Measurements from ENCODE around the gene ZBED4.
"Not testable (repeated sequence)": the region's sequence is repeated elsewhere in the genome, so short reads cannot be mapped to it uniquely, and the experiment has no call there.

Gene ZBED4

GRCh38 chr22:49847751-49848689 is 5.6 kb upstream of the ZBED4 start:
- DNase-seq: peak; percentile 48
- Mint-ChIP-seq H3K4me1 (peaks cover 5% of the 10 kb centered on the region), H3K27ac (no peak overlapping the region), H3K27me3 (ENCODE audit: low read depth, poor library complexity) (peaks cover 93% of the 10 kb centered on the region), H3K9me3 (no peaks in the 10 kb centered on the region), H3K36me3 (ENCODE audit: low read depth) (no peaks in the 10 kb centered on the region), H3K4me3 (peak overlapping the region; percentile 54)
- TF ChIP-seq CTCF (IDR thresholded peaks at IDR 0.05): no peak

GRCh38 chr22:49848690-49849160 is 4.9 kb upstream of the ZBED4 start:
- Mint-ChIP-seq H3K27me3 (ENCODE audit: low read depth, poor library complexity) (peaks cover 87% of the 10 kb centered on the region), H3K9me3 (no peaks in the 10 kb centered on the region), H3K36me3 (ENCODE audit: low read depth) (no peaks in the 10 kb centered on the region), H3K4me1 (peaks cover 5% of the 10 kb centered on the region), H3K27ac (no peak overlapping the region), H3K4me3 (no peak overlapping the region)
- DNase-seq: no peak
- TF ChIP-seq CTCF (IDR thresholded peaks at IDR 0.05): no peak

GRCh38 chr22:49849161-49850020 is 4.3 kb upstream of the ZBED4 start:
- no peaks in the 10 kb centered on the region for H3K36me3 Mint-ChIP-seq (ENCODE audit: low read depth)
- H3K27ac Mint-ChIP-seq: no peak overlapping the region
- H3K9me3 Mint-ChIP-seq: no peaks in the 10 kb centered on the region
- peaks cover 6% of the 10 kb centered on the region for H3K4me1 Mint-ChIP-seq
- peak; percentile 26 for DNase-seq
- H3K4me3 Mint-ChIP-seq: peak overlapping the region; percentile 63
- no peak for TF ChIP-seq CTCF (IDR thresholded peaks at IDR 0.05)
- peaks cover 83% of the 10 kb centered on the region for H3K27me3 Mint-ChIP-seq (ENCODE audit: low read depth, poor library complexity)

- Mint-ChIP-seq H3K27ac (no peak overlapping the region), H3K36me3 (ENCODE audit: low read depth) (no peaks in the 10 kb centered on the region), H3K9me3 (no peaks in the 10 kb centered on the region), H3K4me3 (peak overlapping the region; percentile 63), H3K4me1 (peaks cover 15% of the 10 kb centered on the region), H3K27me3 (ENCODE audit: low read depth, poor library complexity) (peaks cover 77% of the 10 kb centered on the region)
- no peak for DNase-seq
- no peak for TF ChIP-seq CTCF (IDR thresholded peaks at IDR 0.05)
These were observed 3.4 kb upstream of the ZBED4 start for GRCh38 chr22:49850021-49850911.

- Mint-ChIP-seq H3K27ac (no peak overlapping the region), H3K36me3 (ENCODE audit: low read depth) (no peaks in the 10 kb centered on the region), H3K4me3 (peak overlapping the region; percentile 78), H3K9me3 (no peaks in the 10 kb centered on the region), H3K27me3 (ENCODE audit: low read depth, poor library complexity) (peaks cover 68% of the 10 kb centered on the region), H3K4me1 (peaks cover 24% of the 10 kb centered on the region)
- no peak for TF ChIP-seq CTCF (IDR thresholded peaks at IDR 0.05)
- DNase-seq: no peak
These were observed 2.5 kb upstream of the ZBED4 start for GRCh38 chr22:49850959-49851802.

GRCh38 chr22:49852568-49852897 is 1.1 kb upstream of the ZBED4 start:
- H3K4me1 Mint-ChIP-seq: peaks cover 34% of the 10 kb centered on the region
- H3K9me3 Mint-ChIP-seq; DNase-seq; H3K36me3 Mint-ChIP-seq (ENCODE audit: low read depth); H3K27ac Mint-ChIP-seq: not testable (repeated sequence)
- peaks cover 55% of the 10 kb centered on the region for H3K27me3 Mint-ChIP-seq (ENCODE audit: low read depth, poor library complexity)
- H3K4me3 Mint-ChIP-seq: peak overlapping the region; percentile 78
